ENCODE data around the gene ARID3C. TPM values are rescaled to one million over a fixed set of nuclear protein-coding genes. Genes with fewer than 3 reads are reported as not detected.

Gene ARID3C
- total RNA-seq, 1 experiment from 2014 or later, result 0.42 TPM

GRCh38 chr9:34635556-34635955 lies 6.7 kb upstream of the ARID3C start:
- H3K4me3 ChIP-seq (replicated peaks in 1 of 2; ENCODE audit: low read depth in 1 of 2, low read length in 2 of 2), result peak overlapping the region; percentile 15 to 94; a peak in 3 of 4 replicates
- ATAC-seq (no peak), DNase-seq (ENCODE audit: low read depth, low spot score) (no peak)
- ChIA-PET RAD21 (ENCODE audit: low non-redundant PET in 1 of 2, low total read pairs in 2 of 2, uncharacterized antibody in 2 of 2, unreplicated experiment in 2 of 2) (no interaction called here), CTCF (interaction anchor here (0.9 to 2.2 kb wide), 3 partner anchors 22 to 257 kb away, joined by 3 to 8 read pairs (median 4); no protein-coding TSS in a partner anchor), POLR2A (interaction anchor here (1.3 kb wide), 1 partner anchor 15 kb away, joined by 4 read pairs; the partner anchor contains the start of gene DCTN3)
- H3K4me2 ChIP-seq (ENCODE audit: low read length), result peak overlapping the region; percentile 95
- H3K9ac ChIP-seq (ENCODE audit: low read length), result peak overlapping the region; percentile 24; the same call in 1 of the 2 replicates
- no peak overlapping the region for H2AFZ ChIP-seq (ENCODE audit: low read depth, low read length, poor library complexity, severe bottlenecking)
- no peaks in the 10 kb centered on the region for H3K9me3 ChIP-seq (ENCODE audit: control insufficient read depth in 1 of 2, insufficient read depth in 1 of 2, low read depth in 1 of 2, low read length in 2 of 2)
- H4K20me1 ChIP-seq (ENCODE audit: insufficient read depth), result no peaks in the 10 kb centered on the region
- peaks cover 27% of the 10 kb centered on the region for H3K79me2 ChIP-seq (ENCODE audit: insufficient read depth, low read length)
- intact Hi-C loops (cut with micrococcal nuclease), result no loop called here
- no TSS peak for BruUV-seq (replicated peaks)
- H3K9me2 ChIP-seq (ENCODE audit: insufficient read depth), result no peaks in the 10 kb centered on the region
- TF ChIP-seq SRF (IDR thresholded peaks at IDR 0.05; ENCODE audit: low read depth) (no peak), ELF1 (IDR thresholded peaks at IDR 0.05; ENCODE audit: borderline replicate concordance, low read depth) (no peak), CBX3 (IDR thresholded peaks at IDR 0.05; ENCODE audit: low read depth) (no peak), EZH2 (IDR thresholded peaks at IDR 0.05) (no peak), TCF7L2 (IDR thresholded peaks at IDR 0.05; ENCODE audit: borderline replicate concordance, extremely low read depth, insufficient read depth, insufficient read length) (no peak), MAX (IDR thresholded peaks at IDR 0.05) (no peak), SP1 (IDR thresholded peaks at IDR 0.05; ENCODE audit: low read depth) (no peak), ZBTB33 (IDR thresholded peaks at IDR 0.05; ENCODE audit: extremely low read depth, insufficient replicate concordance, low read length) (no peak), ATF3 (IDR thresholded peaks at IDR 0.05) (no peak), SIN3A (IDR thresholded peaks at IDR 0.05; ENCODE audit: low read depth) (no peak), POLR2A (IDR thresholded peaks at IDR 0.05; ENCODE audit: borderline replicate concordance, extremely low read depth, insufficient read depth, insufficient read length) (no peak), REST (IDR thresholded peaks at IDR 0.05; ENCODE audit: low read depth) (no peak), RAD21 (IDR thresholded peaks at IDR 0.05; ENCODE audit: low read depth) (no peak), YY1 (IDR thresholded peaks at IDR 0.05; ENCODE audit: extremely low read depth, insufficient replicate concordance, low read depth, low read length) (no peak), CEBPB (IDR thresholded peaks at IDR 0.05; ENCODE audit: low read depth) (no peak), EZH2phosphoT487 (IDR thresholded peaks at IDR 0.05; ENCODE audit: borderline replicate concordance) (no peak), EGR1 (IDR thresholded peaks at IDR 0.05; ENCODE audit: low read depth) (no peak)
- no peaks in the 10 kb centered on the region for H3K27me3 ChIP-seq (ENCODE audit: insufficient read depth, low read length)
- H3K27ac ChIP-seq (ENCODE audit: low read depth, low read length), result no peak overlapping the region
- H3K36me3 ChIP-seq (ENCODE audit: control insufficient read depth in 1 of 2, insufficient read depth in 2 of 2, low read length in 2 of 2), result peaks cover 0 to 12% of the 10 kb centered on the region in 2 experiments; a peak in 2 of 4 replicates
- peaks cover 10 to 35% of the 10 kb centered on the region in 2 experiments; a peak in 3 of 4 replicates for H3K4me1 ChIP-seq (ENCODE audit: control insufficient read depth in 1 of 2, insufficient read depth in 2 of 2, low read length in 2 of 2)

All from HCT116 (cell line).